NT2/D1 (cell line): ENCODE data around the gene ZNF614.
"Not testable (repeated sequence)": the region's sequence is repeated elsewhere in the genome, so short reads cannot be mapped to it uniquely, and the experiment has no call there.

Source experiments
- SUZ12 ChIP-seq: IDR thresholded peaks from 2 replicates; pipeline ENCODE4 v1.6.1; 2011; ENCODE audit not compliant: insufficient read length, insufficient read depth; ENCODE audit errors: extremely low read depth
- YY1 ChIP-seq: IDR thresholded peaks from 2 replicates; pipeline ENCODE4 v1.6.1; 2011; ENCODE audit not compliant: insufficient read length, insufficient read depth
- ZNF274 ChIP-seq: IDR thresholded peaks from 2 replicates; pipeline ENCODE4 v1.6.1; 2011; ENCODE audit warnings: mild to moderate bottlenecking, low read depth, low read length

GRCh38 chr19:51980926-51981325 lies 47.3 kb downstream of the ZNF614 start:
- not testable (repeated sequence) for TF ChIP-seq YY1, SUZ12, ZNF274
